ENCODE data around the gene SPOCK2.

SPOCK2 gene

GRCh38 chr10:72123616-72124015 is 35.3 kb upstream of the SPOCK2 start:
- Histone ChIP-seq H3K36me3 (ENCODE audit: control insufficient read depth, insufficient read depth, low read length) (no peaks in the 10 kb centered on the region), H3K56ac (ENCODE audit: low read length) (no peak overlapping the region), H2BK15ac (replicated peaks; ENCODE audit: low read depth) (no peak overlapping the region), H4K5ac (ENCODE audit: low read length) (no peak overlapping the region), H3K27ac (ENCODE audit: low read depth, low read length) (no peak overlapping the region), H3K4me2 (ENCODE audit: low read length) (no peak overlapping the region), H3K23ac (ENCODE audit: low read length) (no peak overlapping the region), H3K79me2 (ENCODE audit: control insufficient read depth, insufficient read depth, low read length) (no peaks in the 10 kb centered on the region), H3K18ac (ENCODE audit: low read length) (no peak overlapping the region), H3K4me3 (ENCODE audit: low read length) (no peak overlapping the region), H2BK120ac (ENCODE audit: low read depth, low read length) (no peak overlapping the region), H3K4me1 (ENCODE audit: control insufficient read depth, low read depth, low read length) (no peaks in the 10 kb centered on the region), H3K9ac (ENCODE audit: low read length) (no peak overlapping the region), H3K79me1 (ENCODE audit: low read length) (no peaks in the 10 kb centered on the region), H2BK5ac (ENCODE audit: low read length) (no peak overlapping the region), H2AK5ac (ENCODE audit: low read length) (no peak overlapping the region), H3K4ac (ENCODE audit: low read depth, low read length) (no peak overlapping the region), H3K27me3 (ENCODE audit: insufficient read depth, low read length, poor library complexity) (no peaks in the 10 kb centered on the region), H4K8ac (ENCODE audit: low read depth, low read length) (no peak overlapping the region)
- no CpG with 5 or more reads among the region's 4 CpGs for WGBS (ENCODE audit: extremely low coverage, insufficient coverage, low lambda C conversion rate)
- DNase-seq = no peak

DNA sequence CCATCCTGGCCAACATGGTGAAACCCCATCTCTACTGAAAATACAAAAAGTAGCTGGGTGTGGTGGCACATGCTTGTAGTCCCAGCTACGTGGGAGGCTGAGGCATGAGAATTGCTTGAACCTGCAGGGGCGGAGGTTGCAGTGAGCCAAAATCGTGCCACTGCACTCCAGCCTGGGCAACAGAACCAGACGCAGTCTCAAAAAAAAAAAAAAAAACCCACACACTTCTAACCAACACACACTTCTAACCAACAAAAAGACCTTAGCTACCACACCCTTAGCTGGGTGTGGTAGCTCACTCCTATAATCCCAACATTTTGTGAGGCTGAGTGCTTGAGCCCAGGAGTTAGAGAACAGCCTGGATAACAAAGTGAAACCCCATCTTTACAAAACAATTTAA is 33.9 kb upstream of the SPOCK2 start:
- H3K4ac ChIP-seq (ENCODE audit: low read depth, low read length) = no peak overlapping the region
- no peaks in the 10 kb centered on the region for H3K36me3 ChIP-seq (ENCODE audit: control insufficient read depth, insufficient read depth, low read length)
- no CpG with 5 or more reads among the region's 4 CpGs for WGBS (ENCODE audit: extremely low coverage, insufficient coverage, low lambda C conversion rate)
- no peaks in the 10 kb centered on the region for H3K4me1 ChIP-seq (ENCODE audit: control insufficient read depth, low read depth, low read length)
- H3K79me1 ChIP-seq (ENCODE audit: low read length) = no peaks in the 10 kb centered on the region
- H3K56ac ChIP-seq (ENCODE audit: low read length) = no peak overlapping the region
- H3K18ac ChIP-seq (ENCODE audit: low read length) = no peak overlapping the region
- H3K27ac ChIP-seq (ENCODE audit: low read depth, low read length) = no peak overlapping the region
- no peak overlapping the region for H3K4me3 ChIP-seq (ENCODE audit: low read length)
- H3K79me2 ChIP-seq (ENCODE audit: control insufficient read depth, insufficient read depth, low read length) = no peaks in the 10 kb centered on the region
- H4K8ac ChIP-seq (ENCODE audit: low read depth, low read length) = no peak overlapping the region
- no peak overlapping the region for H3K23ac ChIP-seq (ENCODE audit: low read length)
- H2BK15ac ChIP-seq (replicated peaks; ENCODE audit: low read depth) = no peak overlapping the region
- no peak overlapping the region for H3K4me2 ChIP-seq (ENCODE audit: low read length)
- H2BK120ac ChIP-seq (ENCODE audit: low read depth, low read length) = no peak overlapping the region
- DNase-seq = no peak
- H2AK5ac ChIP-seq (ENCODE audit: low read length) = no peak overlapping the region
- H3K9ac ChIP-seq (ENCODE audit: low read length) = no peak overlapping the region
- H3K27me3 ChIP-seq (ENCODE audit: insufficient read depth, low read length, poor library complexity) = no peaks in the 10 kb centered on the region
- no peak overlapping the region for H2BK5ac ChIP-seq (ENCODE audit: low read length)
- no peak overlapping the region for H4K5ac ChIP-seq (ENCODE audit: low read length)

DNA sequence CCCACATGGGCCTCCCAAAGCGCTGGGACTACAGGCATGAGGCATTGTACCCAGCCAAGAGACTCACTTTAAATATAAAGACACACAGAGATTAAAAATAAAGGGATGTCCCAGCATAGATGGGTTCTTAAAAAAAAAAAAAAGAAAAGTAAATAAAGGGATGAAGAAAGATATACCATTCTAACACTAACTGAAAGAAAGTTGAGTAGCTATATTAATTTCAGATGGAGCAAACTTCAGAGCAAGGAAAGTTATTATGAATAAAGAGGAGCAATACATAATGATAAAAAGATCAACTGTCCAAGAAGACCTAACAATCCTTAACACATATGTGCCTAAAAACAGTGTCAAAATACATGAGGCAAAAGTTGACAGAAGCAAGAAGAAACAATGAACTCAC is 33.0 kb upstream of the SPOCK2 start:
- no CpG with 5 or more reads among the region's 1 CpG for WGBS (ENCODE audit: extremely low coverage, insufficient coverage, low lambda C conversion rate)
- Histone ChIP-seq H3K56ac (ENCODE audit: low read length) (no peak overlapping the region), H2BK120ac (ENCODE audit: low read depth, low read length) (no peak overlapping the region), H2BK15ac (replicated peaks; ENCODE audit: low read depth) (no peak overlapping the region), H3K9ac (ENCODE audit: low read length) (no peak overlapping the region), H3K79me2 (ENCODE audit: control insufficient read depth, insufficient read depth, low read length) (no peaks in the 10 kb centered on the region), H3K79me1 (ENCODE audit: low read length) (no peaks in the 10 kb centered on the region), H3K36me3 (ENCODE audit: control insufficient read depth, insufficient read depth, low read length) (no peaks in the 10 kb centered on the region), H2AK5ac (ENCODE audit: low read length) (no peak overlapping the region), H3K4ac (ENCODE audit: low read depth, low read length) (no peak overlapping the region), H2BK5ac (ENCODE audit: low read length) (no peak overlapping the region), H4K8ac (ENCODE audit: low read depth, low read length) (no peak overlapping the region), H3K4me3 (ENCODE audit: low read length) (no peak overlapping the region), H3K27me3 (ENCODE audit: insufficient read depth, low read length, poor library complexity) (no peaks in the 10 kb centered on the region), H3K4me1 (ENCODE audit: control insufficient read depth, low read depth, low read length) (no peaks in the 10 kb centered on the region), H3K18ac (ENCODE audit: low read length) (no peak overlapping the region), H3K4me2 (ENCODE audit: low read length) (no peak overlapping the region), H4K5ac (ENCODE audit: low read length) (no peak overlapping the region), H3K27ac (ENCODE audit: low read depth, low read length) (no peak overlapping the region), H3K23ac (ENCODE audit: low read length) (no peak overlapping the region)
- DNase-seq = no peak

DNA sequence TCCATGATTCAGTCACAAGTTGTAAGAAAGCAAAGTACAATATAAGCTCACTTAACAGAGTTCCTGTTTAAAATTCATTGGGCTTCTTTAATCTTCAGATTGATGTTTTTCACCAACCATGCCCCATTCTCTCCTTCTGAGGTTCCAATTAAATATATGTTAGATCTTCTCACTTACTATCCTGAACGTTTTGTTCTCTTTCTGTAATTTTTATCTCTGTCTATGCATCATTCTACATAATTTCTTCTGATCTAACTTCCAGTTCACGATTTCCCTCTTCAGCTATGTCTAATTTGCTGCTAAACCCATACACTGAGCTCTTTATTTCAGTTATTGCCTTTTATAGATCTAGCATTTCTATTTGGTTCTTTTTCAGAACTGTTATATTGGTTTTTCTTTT is 28.0 kb upstream of the SPOCK2 start:
- H2BK5ac ChIP-seq (ENCODE audit: low read length) = no peak overlapping the region
- no peaks in the 10 kb centered on the region for H3K79me2 ChIP-seq (ENCODE audit: control insufficient read depth, insufficient read depth, low read length)
- no peak overlapping the region for H3K9ac ChIP-seq (ENCODE audit: low read length)
- H2AK5ac ChIP-seq (ENCODE audit: low read length) = no peak overlapping the region
- no peak overlapping the region for H3K27ac ChIP-seq (ENCODE audit: low read depth, low read length)
- no peak overlapping the region for H4K8ac ChIP-seq (ENCODE audit: low read depth, low read length)
- no CpG with 5 or more reads among the region's 2 CpGs for WGBS (ENCODE audit: extremely low coverage, insufficient coverage, low lambda C conversion rate)
- no peaks in the 10 kb centered on the region for H3K27me3 ChIP-seq (ENCODE audit: insufficient read depth, low read length, poor library complexity)
- DNase-seq = no peak
- no peak overlapping the region for H3K4ac ChIP-seq (ENCODE audit: low read depth, low read length)
- H3K4me3 ChIP-seq (ENCODE audit: low read length) = no peak overlapping the region
- H3K79me1 ChIP-seq (ENCODE audit: low read length) = no peaks in the 10 kb centered on the region
- no peak overlapping the region for H3K56ac ChIP-seq (ENCODE audit: low read length)
- no peak overlapping the region for H3K23ac ChIP-seq (ENCODE audit: low read length)
- no peak overlapping the region for H3K18ac ChIP-seq (ENCODE audit: low read length)
- H4K5ac ChIP-seq (ENCODE audit: low read length) = no peak overlapping the region
- H2BK15ac ChIP-seq (replicated peaks; ENCODE audit: low read depth) = no peak overlapping the region
- no peak overlapping the region for H2BK120ac ChIP-seq (ENCODE audit: low read depth, low read length)
- no peak overlapping the region for H3K4me2 ChIP-seq (ENCODE audit: low read length)
- no peaks in the 10 kb centered on the region for H3K4me1 ChIP-seq (ENCODE audit: control insufficient read depth, low read depth, low read length)
- no peaks in the 10 kb centered on the region for H3K36me3 ChIP-seq (ENCODE audit: control insufficient read depth, insufficient read depth, low read length)

DNA sequence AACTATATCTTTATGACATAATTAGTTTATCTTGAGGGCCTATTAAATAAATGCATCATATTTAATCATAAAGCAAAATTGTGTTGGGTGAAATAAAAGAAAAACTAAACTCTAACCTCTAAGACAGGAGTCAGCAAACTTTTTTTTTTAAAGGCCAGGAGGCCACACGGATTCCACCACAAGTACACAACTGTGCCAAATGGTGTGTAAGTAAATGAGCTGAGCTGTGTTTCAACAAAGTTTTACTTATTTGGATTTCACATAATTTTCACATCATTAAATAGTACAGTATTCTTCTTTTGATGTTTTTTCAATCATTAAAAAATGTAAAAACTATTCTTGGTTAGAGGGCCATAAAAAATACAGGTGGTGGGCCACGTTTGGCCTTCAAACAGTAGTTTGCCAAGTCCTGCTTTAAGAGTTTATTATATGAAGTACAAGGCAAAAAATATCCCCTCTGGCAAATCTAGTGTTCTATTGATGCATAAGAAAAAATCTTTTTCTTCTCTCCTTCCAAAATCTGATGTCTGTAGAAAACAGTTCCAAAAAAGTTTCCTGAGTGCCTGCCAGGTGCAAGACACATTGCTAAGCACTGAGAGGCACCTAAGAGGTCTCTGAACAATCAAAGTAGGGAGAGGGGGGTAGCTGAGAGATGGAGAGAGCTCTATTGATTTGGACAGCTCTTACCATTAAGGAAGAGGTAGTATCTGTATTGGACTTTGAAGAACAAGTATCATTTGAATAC is 26.5 kb upstream of the SPOCK2 start:
- no peak overlapping the region for H3K27ac ChIP-seq (ENCODE audit: low read depth, low read length)
- no peak overlapping the region for H2BK15ac ChIP-seq (replicated peaks; ENCODE audit: low read depth)
- no peak overlapping the region for H2AK5ac ChIP-seq (ENCODE audit: low read length)
- H2BK5ac ChIP-seq (ENCODE audit: low read length) = no peak overlapping the region
- H2BK120ac ChIP-seq (ENCODE audit: low read depth, low read length) = no peak overlapping the region
- H3K9ac ChIP-seq (ENCODE audit: low read length) = no peak overlapping the region
- no peaks in the 10 kb centered on the region for H3K79me2 ChIP-seq (ENCODE audit: control insufficient read depth, insufficient read depth, low read length)
- no CpG with 5 or more reads among the region's 2 CpGs for WGBS (ENCODE audit: extremely low coverage, insufficient coverage, low lambda C conversion rate)
- no peak overlapping the region for H3K56ac ChIP-seq (ENCODE audit: low read length)
- no peak overlapping the region for H3K4ac ChIP-seq (ENCODE audit: low read depth, low read length)
- H3K4me1 ChIP-seq (ENCODE audit: control insufficient read depth, low read depth, low read length) = no peaks in the 10 kb centered on the region
- no peaks in the 10 kb centered on the region for H3K27me3 ChIP-seq (ENCODE audit: insufficient read depth, low read length, poor library complexity)
- no peak overlapping the region for H4K8ac ChIP-seq (ENCODE audit: low read depth, low read length)
- no peak overlapping the region for H3K23ac ChIP-seq (ENCODE audit: low read length)
- H3K18ac ChIP-seq (ENCODE audit: low read length) = no peak overlapping the region
- no peaks in the 10 kb centered on the region for H3K36me3 ChIP-seq (ENCODE audit: control insufficient read depth, insufficient read depth, low read length)
- no peak overlapping the region for H4K5ac ChIP-seq (ENCODE audit: low read length)
- H3K4me2 ChIP-seq (ENCODE audit: low read length) = no peak overlapping the region
- DNase-seq = no peak
- no peaks in the 10 kb centered on the region for H3K79me1 ChIP-seq (ENCODE audit: low read length)
- no peak overlapping the region for H3K4me3 ChIP-seq (ENCODE audit: low read length)

Data from mesendoderm (in vitro differentiated cells).